NT2/D1 (cell line): Measurements from ENCODE around the gene HK1.

Experiments used
- DNase-seq: peaks from one replicate; pipeline ENCODE4 v3.0.0-alpha.2; 2011; ENCODE audit warnings: low read depth, low spot score
- H3K27me3 ChIP-seq: 2 replicates; pipeline ENCODE4 v1.6.0; 2011; ENCODE audit warnings: mild to moderate bottlenecking; ENCODE audit not compliant: insufficient read length, insufficient read depth
- H3K36me3 ChIP-seq: 2 replicates; pipeline ENCODE4 v1.6.1; 2011; ENCODE audit warnings: mild to moderate bottlenecking, low read length, mixed read lengths; ENCODE audit not compliant: insufficient read depth, insufficient read length
- H3K4me1 ChIP-seq: 2 replicates; pipeline ENCODE4 v1.5.1; 2011; ENCODE audit not compliant: insufficient read depth, insufficient read length
- H3K4me3 ChIP-seq: 2 replicates; pipeline ENCODE4 v1.5.1; 2011; ENCODE audit warnings: low read depth; ENCODE audit not compliant: insufficient read length
- H3K9ac ChIP-seq: 2 replicates; pipeline ENCODE4 v1.6.0; 2011; ENCODE audit warnings: low read depth; ENCODE audit not compliant: insufficient read length
- H3K9me3 ChIP-seq: 2 replicates; pipeline ENCODE4 v1.5.1; 2011; ENCODE audit warnings: mild to moderate bottlenecking, low read length; ENCODE audit not compliant: insufficient read depth
- SUZ12 ChIP-seq: IDR thresholded peaks from 2 replicates; pipeline ENCODE4 v1.6.1; 2011; ENCODE audit not compliant: insufficient read length, insufficient read depth; ENCODE audit errors: extremely low read depth
- YY1 ChIP-seq: IDR thresholded peaks from 2 replicates; pipeline ENCODE4 v1.6.1; 2011; ENCODE audit not compliant: insufficient read length, insufficient read depth
- ZNF274 ChIP-seq: IDR thresholded peaks from 2 replicates; pipeline ENCODE4 v1.6.1; 2011; ENCODE audit warnings: mild to moderate bottlenecking, low read depth, low read length

The HK1 gene

GRCh38 chr10:69239136-69239535, 39.2 kb upstream of the HK1 start:
- Histone ChIP-seq H3K4me1 (peaks cover 3% of the 10 kb centered on the region), H3K9ac (no peak overlapping the region)

DNA sequence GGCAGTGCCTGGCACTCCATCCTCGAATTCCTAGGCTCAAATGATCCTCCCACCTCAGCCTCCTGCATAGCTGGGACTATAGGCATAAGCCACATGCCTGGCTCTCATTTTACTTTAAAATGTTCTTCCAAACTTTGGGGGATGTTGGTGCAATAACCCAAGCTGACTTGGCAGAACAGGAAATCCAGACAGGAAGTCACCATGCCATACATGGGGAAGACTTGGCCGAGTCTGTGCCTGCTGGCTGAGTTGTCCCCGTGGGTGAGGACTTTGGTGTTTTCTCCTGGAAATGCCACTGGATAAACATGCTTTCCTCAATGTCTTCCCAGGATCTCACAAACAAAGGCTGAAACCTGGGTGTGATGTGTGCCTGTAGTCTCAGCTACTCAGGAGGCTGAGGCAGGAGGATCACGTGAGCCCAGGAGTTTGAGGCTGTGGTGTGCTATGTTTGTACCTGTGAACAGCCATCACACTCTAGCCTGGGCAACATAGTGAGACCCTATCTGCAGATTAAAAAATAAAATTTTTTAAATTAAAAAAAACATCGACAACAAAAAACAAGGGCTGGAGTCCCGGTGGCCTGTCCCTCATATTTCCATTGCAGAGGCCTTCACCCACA, 38.4 kb upstream of the HK1 start:
- H3K9me3 ChIP-seq: no peaks in the 10 kb centered on the region
- no peak overlapping the region for H3K9ac ChIP-seq
- H3K4me3 ChIP-seq: no peak overlapping the region
- no peaks in the 10 kb centered on the region for H3K27me3 ChIP-seq
- H3K36me3 ChIP-seq: no peaks in the 10 kb centered on the region
- TF ChIP-seq YY1 (no peak), SUZ12 (no peak), ZNF274 (no peak)
- DNase-seq: no peak
- peaks cover 3% of the 10 kb centered on the region for H3K4me1 ChIP-seq

More at GRCh38 chr10:69239136-69239535, 39.2 kb upstream of the HK1 start:
- H3K4me3 ChIP-seq: no peak overlapping the region
- no peaks in the 10 kb centered on the region for H3K36me3 ChIP-seq
- H3K27me3 ChIP-seq: no peaks in the 10 kb centered on the region
- DNase-seq: no peak
- no peaks in the 10 kb centered on the region for H3K9me3 ChIP-seq
- TF ChIP-seq YY1 (no peak), ZNF274 (no peak), SUZ12 (no peak)

DNA sequence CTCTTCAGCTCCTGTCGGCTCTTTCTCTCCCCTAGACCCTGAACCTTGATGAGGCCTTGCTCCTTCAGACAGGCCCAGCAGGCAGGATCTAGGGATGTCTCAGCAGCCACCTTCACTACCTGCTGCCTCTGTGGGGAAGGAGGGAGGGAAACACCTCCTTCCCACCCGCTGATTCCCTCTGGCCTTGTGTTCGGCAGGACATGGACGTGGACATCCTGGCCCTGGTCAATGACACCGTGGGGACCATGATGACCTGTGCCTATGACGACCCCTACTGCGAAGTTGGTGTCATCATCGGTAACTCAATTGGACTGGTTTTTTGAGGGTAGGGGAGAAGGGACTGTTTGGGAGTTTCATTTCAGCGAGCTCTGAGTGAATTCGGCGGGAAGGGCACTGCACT, 37.8 kb upstream of the HK1 start:
- DNase-seq: no peak
- Histone ChIP-seq H3K27me3 (no peaks in the 10 kb centered on the region), H3K9me3 (no peaks in the 10 kb centered on the region), H3K4me3 (no peak overlapping the region), H3K36me3 (no peaks in the 10 kb centered on the region), H3K4me1 (peaks cover 3% of the 10 kb centered on the region), H3K9ac (no peak overlapping the region)
- TF ChIP-seq YY1: no peak
- TF ChIP-seq SUZ12: no peak
- no peak for TF ChIP-seq ZNF274

- peaks cover 3% of the 10 kb centered on the region for H3K4me1 ChIP-seq
- no peak overlapping the region for H3K4me3 ChIP-seq
- no peaks in the 10 kb centered on the region for H3K36me3 ChIP-seq
- DNase-seq: no peak
- H3K27me3 ChIP-seq: no peaks in the 10 kb centered on the region
- no peaks in the 10 kb centered on the region for H3K9me3 ChIP-seq
- TF ChIP-seq YY1 (no peak), ZNF274 (no peak), SUZ12 (no peak)
- no peak overlapping the region for H3K9ac ChIP-seq
Observed at GRCh38 chr10:69241575-69241974, 36.7 kb upstream of the HK1 start.

GRCh38 chr10:69242040-69242851, 36.0 kb upstream of the HK1 start:
- DNase-seq: no peak
- Histone ChIP-seq H3K27me3 (no peaks in the 10 kb centered on the region), H3K9ac (no peak overlapping the region), H3K4me1 (peaks cover 3% of the 10 kb centered on the region), H3K4me3 (no peak overlapping the region), H3K9me3 (no peaks in the 10 kb centered on the region), H3K36me3 (no peaks in the 10 kb centered on the region)
- no peak for TF ChIP-seq YY1
- TF ChIP-seq SUZ12: no peak
- no peak for TF ChIP-seq ZNF274

GRCh38 chr10:69242852-69243212, 35.5 kb upstream of the HK1 start:
- DNase-seq: no peak
- Histone ChIP-seq H3K9me3 (no peaks in the 10 kb centered on the region), H3K27me3 (no peaks in the 10 kb centered on the region), H3K4me3 (no peak overlapping the region), H3K9ac (no peak overlapping the region), H3K4me1 (peaks cover 3% of the 10 kb centered on the region), H3K36me3 (no peaks in the 10 kb centered on the region)
- TF ChIP-seq ZNF274: no peak

- H3K4me1 ChIP-seq: peaks cover 3% of the 10 kb centered on the region
Observed at GRCh38 chr10:69243817-69244216, 34.5 kb upstream of the HK1 start.

More at GRCh38 chr10:69243817-69244216, 34.5 kb upstream of the HK1 start:
- H3K9me3 ChIP-seq: no peaks in the 10 kb centered on the region
- no peak overlapping the region for H3K4me3 ChIP-seq
- H3K9ac ChIP-seq: no peak overlapping the region
- TF ChIP-seq YY1 (no peak), SUZ12 (no peak), ZNF274 (no peak)
- no peaks in the 10 kb centered on the region for H3K27me3 ChIP-seq
- no peak for DNase-seq
- H3K36me3 ChIP-seq: no peaks in the 10 kb centered on the region
